Fibroblast of villous mesenchyme (primary cell): ENCODE data around the gene DPEP1. TPM values are rescaled to one million over a fixed set of nuclear protein-coding genes. Genes with fewer than 3 reads are reported as not detected.

Experiments used
- DNase-seq: peaks from one replicate; pipeline ENCODE4 v3.0.0-alpha.2; 2010; ENCODE audit warnings: low read depth
- H3K4me3 ChIP-seq: 2 replicates; pipeline ENCODE4 v1.5.1; 2011; ENCODE audit warnings: low read depth, mild to moderate bottlenecking, low read length
- total RNA-seq: library from RNA; depleted of rRNA; stranded (reverse); fragments of >200 nt; gene quantifications from 2 replicates; pipeline ENCODE4 v1.2.3, GENCODE V29; 2012
- TF ChIP-seq, protein P1 (sequence below): IDR thresholded peaks from 2 replicates; pipeline ENCODE4 v1.5.1; 2012; ENCODE audit warnings: low read depth, mild to moderate bottlenecking, low read length; ENCODE audit not compliant: insufficient read depth

Gene DPEP1
- not detected in 2 replicates for total RNA-seq

DNA sequence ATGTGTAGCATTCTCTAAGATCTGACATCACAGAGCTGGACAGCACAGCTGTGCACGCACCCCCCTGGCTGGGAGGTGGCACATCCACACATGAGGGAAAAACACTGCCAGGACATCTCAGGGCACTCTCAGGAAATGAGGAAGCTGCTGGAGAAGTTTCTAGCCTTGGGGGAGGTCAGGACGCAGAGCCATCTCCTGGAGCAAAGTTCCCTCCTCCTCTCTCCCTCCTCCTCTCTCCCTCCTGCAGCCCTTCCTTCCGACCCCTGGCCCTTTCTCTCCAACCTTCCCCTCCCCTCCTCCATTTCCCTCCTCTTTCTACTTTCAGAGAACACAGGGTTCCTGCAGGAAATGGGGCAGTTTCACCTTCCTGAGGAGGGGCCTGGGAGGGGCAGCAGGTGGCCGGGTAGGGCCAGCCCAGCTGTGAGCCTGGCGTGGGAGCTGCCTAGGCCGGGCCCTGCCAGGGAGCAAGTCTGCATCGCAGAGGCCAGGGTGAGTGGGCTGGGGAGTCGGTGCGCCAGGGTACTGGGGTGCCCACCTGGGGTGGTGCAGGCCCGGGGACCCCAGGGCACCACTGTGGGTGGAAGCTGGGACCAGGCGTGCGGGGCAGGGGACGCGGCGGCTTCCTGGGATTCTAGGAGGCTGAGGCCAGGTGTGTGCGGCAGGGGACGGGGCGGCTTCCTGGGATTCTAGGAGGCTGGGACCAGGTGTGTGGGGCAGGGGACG, at the start of gene DPEP1:
Gene DPEP1, plus strand, starts transcription at position 412 of the 723 bp plus-strand sequence. CDS start 16,769 bp downstream, outside the sequence.
- peak; percentile 64 for DNase-seq
- no peak within 1 kb of the TSS for H3K4me3 ChIP-seq
- TF ChIP-seq, protein P1, sequence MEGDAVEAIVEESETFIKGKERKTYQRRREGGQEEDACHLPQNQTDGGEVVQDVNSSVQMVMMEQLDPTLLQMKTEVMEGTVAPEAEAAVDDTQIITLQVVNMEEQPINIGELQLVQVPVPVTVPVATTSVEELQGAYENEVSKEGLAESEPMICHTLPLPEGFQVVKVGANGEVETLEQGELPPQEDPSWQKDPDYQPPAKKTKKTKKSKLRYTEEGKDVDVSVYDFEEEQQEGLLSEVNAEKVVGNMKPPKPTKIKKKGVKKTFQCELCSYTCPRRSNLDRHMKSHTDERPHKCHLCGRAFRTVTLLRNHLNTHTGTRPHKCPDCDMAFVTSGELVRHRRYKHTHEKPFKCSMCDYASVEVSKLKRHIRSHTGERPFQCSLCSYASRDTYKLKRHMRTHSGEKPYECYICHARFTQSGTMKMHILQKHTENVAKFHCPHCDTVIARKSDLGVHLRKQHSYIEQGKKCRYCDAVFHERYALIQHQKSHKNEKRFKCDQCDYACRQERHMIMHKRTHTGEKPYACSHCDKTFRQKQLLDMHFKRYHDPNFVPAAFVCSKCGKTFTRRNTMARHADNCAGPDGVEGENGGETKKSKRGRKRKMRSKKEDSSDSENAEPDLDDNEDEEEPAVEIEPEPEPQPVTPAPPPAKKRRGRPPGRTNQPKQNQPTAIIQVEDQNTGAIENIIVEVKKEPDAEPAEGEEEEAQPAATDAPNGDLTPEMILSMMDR = no peak

DNA sequence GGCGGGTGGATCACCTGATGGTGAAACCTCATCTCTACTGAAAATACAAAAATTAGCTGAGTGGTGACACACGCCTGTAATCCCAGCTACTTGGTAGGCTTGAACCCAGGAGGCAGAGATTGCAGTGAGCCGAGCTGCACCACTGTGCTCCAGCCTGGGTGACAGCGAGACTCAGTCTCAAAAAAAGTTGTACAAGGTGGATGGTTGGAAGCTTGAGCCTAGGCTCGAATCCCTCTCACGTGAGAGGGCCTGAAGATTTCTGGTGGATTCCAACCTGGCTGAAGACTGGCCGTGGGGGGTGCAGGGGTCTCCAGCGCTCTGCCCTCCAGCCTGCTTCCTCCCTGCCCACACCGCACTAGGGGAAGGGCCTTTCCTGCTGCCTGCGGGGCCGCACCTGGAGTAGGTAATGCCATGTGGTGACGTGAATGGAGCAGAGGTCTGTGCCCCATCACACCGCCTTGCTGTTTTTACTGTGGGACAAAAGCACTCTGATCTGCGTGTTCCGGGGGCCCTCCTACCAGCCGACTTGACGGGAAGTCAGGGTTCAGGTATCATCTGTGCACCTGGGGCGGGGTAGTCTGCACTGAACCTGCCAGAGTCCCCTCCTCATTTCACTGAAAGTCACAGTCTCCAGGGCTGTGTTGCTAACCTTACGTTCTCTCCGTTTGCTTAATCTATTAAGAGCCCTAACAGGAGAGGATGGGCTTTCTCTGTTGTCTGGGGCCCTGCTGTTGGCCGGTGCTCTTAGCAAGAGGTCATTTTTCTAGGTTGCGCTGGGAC, 48.8 kb upstream of the DPEP1 start:
- DNase-seq = no peak
- no peak overlapping the region for H3K4me3 ChIP-seq
- TF ChIP-seq, protein P1 = no peak

DNA sequence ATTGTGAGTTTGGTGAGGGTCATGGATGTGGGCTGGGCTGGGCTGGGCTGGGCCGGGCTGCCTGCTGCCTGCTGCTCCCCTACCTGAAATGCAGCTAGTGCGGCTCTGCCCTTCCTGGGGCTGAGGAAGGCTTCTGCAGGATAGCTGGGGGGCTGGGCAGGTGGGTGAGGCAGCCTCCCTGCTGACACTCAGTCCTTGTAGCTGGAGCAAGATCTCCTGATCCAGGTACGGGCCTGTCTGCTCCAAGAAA, 48.3 kb upstream of the DPEP1 start:
- H3K4me3 ChIP-seq = no peak overlapping the region
- TF ChIP-seq, protein P1 = no peak
- no peak for DNase-seq

DNA sequence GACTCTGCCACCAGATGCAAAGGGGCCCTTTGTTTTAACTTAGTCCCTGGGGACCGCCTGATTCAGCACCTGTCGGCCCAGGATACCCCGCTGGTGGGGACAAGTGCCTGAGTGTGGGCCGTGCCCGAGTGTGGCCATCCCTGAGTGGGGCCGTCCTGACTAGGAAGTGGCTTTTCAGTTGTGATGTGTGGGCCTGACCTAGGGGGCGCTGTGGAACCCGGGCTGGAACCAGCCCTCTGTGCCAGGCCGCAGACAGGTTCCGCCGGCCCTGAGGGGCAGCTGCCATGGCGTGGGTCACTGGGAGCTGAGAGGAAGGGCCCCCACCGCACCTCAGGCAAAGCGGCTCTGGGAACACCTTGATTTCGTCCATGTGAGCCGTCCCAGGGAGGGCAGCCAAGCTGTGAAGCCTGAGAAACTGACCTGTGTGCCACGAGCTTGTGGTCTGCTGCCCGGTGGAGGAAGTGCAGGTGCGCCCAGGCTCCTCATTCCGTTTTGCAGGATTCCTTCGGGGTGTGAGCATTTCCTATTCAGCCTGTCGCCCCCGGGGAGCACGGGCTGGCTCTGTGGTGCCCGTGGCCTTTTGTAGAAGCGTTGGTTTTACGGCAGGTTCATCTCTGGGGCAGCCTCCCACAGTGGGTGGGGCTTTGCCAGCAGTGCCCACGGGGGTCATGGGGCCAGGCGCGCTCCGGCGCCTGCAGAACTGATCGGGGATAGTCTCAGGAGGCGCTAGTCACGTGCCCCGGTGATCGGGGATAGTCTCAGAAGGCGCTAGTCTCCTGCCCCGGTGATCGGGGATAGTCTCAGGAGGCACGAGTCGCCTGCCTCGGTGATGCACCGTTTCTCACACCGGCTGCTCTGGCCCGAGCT, 47.7 kb upstream of the DPEP1 start:
- DNase-seq = peak; percentile 52
- TF ChIP-seq, protein P1 = peak; percentile 62
- H3K4me3 ChIP-seq = peak overlapping the region; percentile 44

DNA sequence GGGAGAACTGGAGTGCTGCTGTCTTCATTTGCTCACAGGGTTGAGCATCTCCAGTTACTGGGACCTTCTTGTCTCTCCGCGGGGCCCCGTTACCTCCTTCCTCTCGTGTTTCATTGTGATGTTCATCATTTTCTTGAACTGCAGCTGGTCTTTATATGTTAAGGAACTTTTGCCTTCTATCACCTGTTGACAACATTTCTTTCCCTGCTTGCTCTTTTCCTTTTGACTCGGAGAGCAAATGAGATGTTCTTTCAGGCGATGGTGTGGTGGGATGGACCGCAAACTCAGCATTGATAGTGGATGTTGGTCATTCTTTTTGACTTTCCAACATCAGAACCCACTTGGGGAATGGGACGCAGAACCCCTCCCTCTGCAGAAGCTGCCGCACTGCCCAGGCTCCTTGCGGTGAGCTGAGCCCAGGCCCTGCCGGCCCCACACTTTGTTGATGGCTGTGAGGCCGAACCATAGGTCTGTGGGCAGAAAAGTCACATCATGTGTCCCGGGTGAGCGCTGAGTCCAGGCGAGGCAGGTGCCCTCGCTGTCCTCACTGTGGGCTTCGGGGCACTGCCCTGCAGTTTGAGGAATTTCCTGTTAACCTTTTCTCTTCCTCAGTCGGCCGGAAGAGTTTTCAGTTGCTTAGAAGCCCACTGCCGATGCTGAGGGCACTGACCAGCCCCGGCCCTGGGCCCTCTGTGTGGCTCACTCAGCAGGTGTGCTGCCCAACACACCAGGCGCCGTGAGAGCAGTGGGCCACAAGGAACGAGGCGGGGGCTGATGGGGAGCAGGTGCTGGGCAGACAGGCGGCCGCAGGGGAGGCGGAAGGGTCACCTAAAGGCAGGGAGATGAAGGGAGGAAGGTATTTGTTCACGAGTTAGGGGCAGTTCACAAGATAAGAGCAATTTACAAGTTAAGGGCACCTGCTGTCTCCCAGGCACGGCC, 45.5 kb upstream of the DPEP1 start:
- no peak overlapping the region for H3K4me3 ChIP-seq
- no peak for DNase-seq
- TF ChIP-seq, protein P1 = no peak
